ENCODE data around the gene SECISBP2. TPM values are rescaled to one million over a fixed set of nuclear protein-coding genes. Genes with fewer than 3 reads are reported as not detected.

The SECISBP2 gene
- total RNA-seq, 1 donor from 2014 or later: 78.0 TPM

GRCh38 chr9:89381308-89381609 is 63.0 kb downstream of the SECISBP2 start:
- Mint-ChIP-seq H3K27me3 (ENCODE audit: low read depth) (no peaks in the 10 kb centered on the region), H3K36me3 (peaks cover 17% of the 10 kb centered on the region), H3K4me3 (no peak overlapping the region), H3K4me1 (no peaks in the 10 kb centered on the region), H3K27ac (no peak overlapping the region), H3K9me3 (no peaks in the 10 kb centered on the region)
- TF ChIP-seq, protein P1, sequence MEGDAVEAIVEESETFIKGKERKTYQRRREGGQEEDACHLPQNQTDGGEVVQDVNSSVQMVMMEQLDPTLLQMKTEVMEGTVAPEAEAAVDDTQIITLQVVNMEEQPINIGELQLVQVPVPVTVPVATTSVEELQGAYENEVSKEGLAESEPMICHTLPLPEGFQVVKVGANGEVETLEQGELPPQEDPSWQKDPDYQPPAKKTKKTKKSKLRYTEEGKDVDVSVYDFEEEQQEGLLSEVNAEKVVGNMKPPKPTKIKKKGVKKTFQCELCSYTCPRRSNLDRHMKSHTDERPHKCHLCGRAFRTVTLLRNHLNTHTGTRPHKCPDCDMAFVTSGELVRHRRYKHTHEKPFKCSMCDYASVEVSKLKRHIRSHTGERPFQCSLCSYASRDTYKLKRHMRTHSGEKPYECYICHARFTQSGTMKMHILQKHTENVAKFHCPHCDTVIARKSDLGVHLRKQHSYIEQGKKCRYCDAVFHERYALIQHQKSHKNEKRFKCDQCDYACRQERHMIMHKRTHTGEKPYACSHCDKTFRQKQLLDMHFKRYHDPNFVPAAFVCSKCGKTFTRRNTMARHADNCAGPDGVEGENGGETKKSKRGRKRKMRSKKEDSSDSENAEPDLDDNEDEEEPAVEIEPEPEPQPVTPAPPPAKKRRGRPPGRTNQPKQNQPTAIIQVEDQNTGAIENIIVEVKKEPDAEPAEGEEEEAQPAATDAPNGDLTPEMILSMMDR (IDR thresholded peaks at IDR 0.05; ENCODE audit: unreplicated experiment): no peak
- no peak for DNase-seq (ENCODE audit: low spot score in 2 of 2, unreplicated experiment in 2 of 2)

GRCh38 chr9:89382026-89382986 is 64.0 kb downstream of the SECISBP2 start:
- H3K27me3 Mint-ChIP-seq (ENCODE audit: low read depth): no peaks in the 10 kb centered on the region
- no peak overlapping the region for H3K4me3 Mint-ChIP-seq
- no peak overlapping the region for H3K27ac Mint-ChIP-seq
- H3K4me1 Mint-ChIP-seq: no peaks in the 10 kb centered on the region
- TF ChIP-seq, protein P1 (IDR thresholded peaks at IDR 0.05; ENCODE audit: unreplicated experiment): no peak
- no peaks in the 10 kb centered on the region for H3K9me3 Mint-ChIP-seq
- no peak for DNase-seq (ENCODE audit: low spot score in 2 of 2, unreplicated experiment in 2 of 2)
- peaks cover 19% of the 10 kb centered on the region for H3K36me3 Mint-ChIP-seq

DNA sequence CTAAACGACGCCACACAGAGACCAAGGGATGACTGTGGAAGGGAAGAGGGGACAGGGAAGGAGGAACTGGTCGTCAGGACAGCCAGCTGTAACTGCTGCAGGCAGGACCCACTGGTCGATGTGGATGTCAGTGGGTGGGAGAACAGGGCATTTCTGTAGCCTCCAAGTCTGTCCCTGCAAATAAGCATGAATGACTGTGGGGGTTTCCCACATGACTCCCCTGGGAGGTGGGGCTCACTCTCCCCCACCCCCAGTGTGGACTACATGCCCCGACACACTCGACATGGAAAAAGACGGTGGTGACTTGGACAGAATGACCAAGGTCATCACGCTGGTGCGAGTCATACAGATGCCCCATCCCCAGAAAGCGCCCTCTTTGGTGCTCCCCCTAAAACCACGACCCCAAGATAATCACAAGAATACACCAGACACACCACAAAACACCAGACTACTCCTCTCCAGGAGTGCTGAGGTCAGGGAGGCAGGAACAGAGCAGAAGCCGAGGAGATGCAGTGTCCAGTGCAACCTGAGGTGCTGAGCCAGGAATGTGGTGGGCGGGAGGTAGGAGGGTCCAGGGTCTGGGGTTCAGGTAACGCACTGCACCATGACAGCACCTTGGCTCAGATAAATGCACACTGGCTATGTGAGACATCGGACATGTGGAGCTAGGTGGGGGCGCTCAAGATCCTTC is 64.9 kb downstream of the SECISBP2 start:
- TF ChIP-seq, protein P1 (IDR thresholded peaks at IDR 0.05; ENCODE audit: unreplicated experiment): no peak
- no peaks in the 10 kb centered on the region for H3K4me1 Mint-ChIP-seq
- no peak for DNase-seq (ENCODE audit: low spot score in 2 of 2, unreplicated experiment in 2 of 2)
- peaks cover 19% of the 10 kb centered on the region for H3K36me3 Mint-ChIP-seq
- H3K9me3 Mint-ChIP-seq: no peaks in the 10 kb centered on the region
- H3K27me3 Mint-ChIP-seq (ENCODE audit: low read depth): no peaks in the 10 kb centered on the region
- H3K4me3 Mint-ChIP-seq: no peak overlapping the region
- H3K27ac Mint-ChIP-seq: no peak overlapping the region

- Mint-ChIP-seq H3K4me1 (no peaks in the 10 kb centered on the region), H3K9me3 (no peaks in the 10 kb centered on the region), H3K27me3 (ENCODE audit: low read depth) (no peaks in the 10 kb centered on the region), H3K4me3 (no peak overlapping the region), H3K36me3 (peaks cover 15% of the 10 kb centered on the region), H3K27ac (no peak overlapping the region)
- DNase-seq (ENCODE audit: low spot score in 2 of 2, unreplicated experiment in 2 of 2): no peak
- TF ChIP-seq, protein P1 (IDR thresholded peaks at IDR 0.05; ENCODE audit: unreplicated experiment): no peak
These were observed 65.5 kb downstream of the SECISBP2 start for GRCh38 chr9:89383721-89384300.

DNA sequence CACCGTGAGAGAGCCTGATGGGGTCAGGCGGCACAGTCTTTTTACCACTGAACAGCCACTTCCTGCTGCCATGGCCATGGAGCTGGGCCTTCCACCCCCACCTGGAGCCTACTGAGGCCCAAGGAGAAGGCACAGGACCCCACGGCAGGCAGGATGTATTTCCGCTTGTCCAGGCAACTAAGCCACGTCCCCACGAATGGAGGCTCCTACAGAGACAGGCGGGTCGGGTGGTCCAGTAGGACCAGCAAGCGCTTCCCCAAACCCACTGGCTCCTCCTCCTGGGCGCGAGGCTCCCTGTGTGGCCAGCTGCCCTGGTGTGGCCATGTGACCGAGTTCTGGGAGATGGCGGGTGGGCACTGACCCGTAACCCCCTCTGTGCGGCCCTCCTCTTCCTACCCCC is 66.5 kb downstream of the SECISBP2 start:
- no peak overlapping the region for H3K4me3 Mint-ChIP-seq
- TF ChIP-seq, protein P1 (IDR thresholded peaks at IDR 0.05; ENCODE audit: unreplicated experiment): no peak
- H3K9me3 Mint-ChIP-seq: no peaks in the 10 kb centered on the region
- H3K27me3 Mint-ChIP-seq (ENCODE audit: low read depth): no peaks in the 10 kb centered on the region
- H3K36me3 Mint-ChIP-seq: peaks cover 13% of the 10 kb centered on the region
- no peak for DNase-seq (ENCODE audit: low spot score in 2 of 2, unreplicated experiment in 2 of 2)
- H3K4me1 Mint-ChIP-seq: no peaks in the 10 kb centered on the region
- H3K27ac Mint-ChIP-seq: no peak overlapping the region

Measured in mesothelial cell of epicardium (in vitro differentiated cells).